GM23248 (cell line): ENCODE results near the gene CCDC102A. TPM values are rescaled to one million over a fixed set of nuclear protein-coding genes. Genes with fewer than 3 reads are reported as not detected.

Experiments used
- DNase-seq: peaks from one replicate; pipeline ENCODE4 v3.0.0-alpha.2; 2015
- H2AFZ ChIP-seq: fragments of 200-600 bp; sonication (generic); 2 replicates; pipeline ENCODE4 v1.6.1; 2016; ENCODE audit warnings: antibody characterized with exemption
- H3F3A ChIP-seq: fragments of 200-600 bp; sonication (generic); 2 replicates; pipeline ENCODE4 v1.6.1; 2016; ENCODE audit warnings: mild to moderate bottlenecking, antibody characterized with exemption, mixed run types; ENCODE audit not compliant: insufficient read depth
- H3K27ac ChIP-seq: fragments of 200-600 bp; sonication (generic); 2 replicates; pipeline ENCODE4 v1.5.1; 2016; ENCODE audit warnings: mild to moderate bottlenecking
- H3K27me3 ChIP-seq: fragments of 200-600 bp; sonication (generic); replicated peaks from 2 replicates; pipeline ENCODE4 v1.6.1; 2016; ENCODE audit warnings: mild to moderate bottlenecking; ENCODE audit not compliant: insufficient read depth
- H3K36me3 ChIP-seq: fragments of 200-600 bp; sonication (generic); 2 replicates; pipeline ENCODE4 v1.6.1; 2016; ENCODE audit warnings: low read depth, mild to moderate bottlenecking
- H3K4me1 ChIP-seq: fragments of 200-600 bp; sonication (generic); 2 replicates; pipeline ENCODE4 v1.6.1; 2016; ENCODE audit warnings: mild to moderate bottlenecking; ENCODE audit not compliant: insufficient read depth
- H3K4me2 ChIP-seq: fragments of 200-600 bp; sonication (generic); one replicate; pipeline ENCODE4 v1.6.1; 2016; ENCODE audit warnings: mild to moderate bottlenecking; ENCODE audit not compliant: unreplicated experiment
- H3K4me3 ChIP-seq: fragments of 200-600 bp; sonication (generic); 2 replicates; pipeline ENCODE4 v1.5.1; 2016; ENCODE audit warnings: mild to moderate bottlenecking
- H3K79me2 ChIP-seq: fragments of 200-600 bp; sonication (generic); 2 replicates; pipeline ENCODE4 v1.6.1; 2016; ENCODE audit warnings: mild to moderate bottlenecking; ENCODE audit not compliant: insufficient read depth
- H3K9ac ChIP-seq: fragments of 200-600 bp; sonication (generic); 2 replicates; pipeline ENCODE4 v1.6.1; 2016; ENCODE audit warnings: mild to moderate bottlenecking
- H3K9me2 ChIP-seq: fragments of 200-600 bp; sonication (generic); 2 replicates; pipeline ENCODE4 v1.6.1; 2016; ENCODE audit warnings: mixed run types, mild to moderate bottlenecking, moderate library complexity; ENCODE audit not compliant: insufficient read depth
- H3K9me3 ChIP-seq: fragments of 200-600 bp; sonication (generic); one replicate; pipeline ENCODE4 v1.6.1; 2017; ENCODE audit warnings: low read depth
- H4K20me1 ChIP-seq: fragments of 200-600 bp; sonication (generic); 2 replicates; pipeline ENCODE4 v1.6.0; 2016; ENCODE audit not compliant: insufficient read depth
- EZH2 ChIP-seq: fragments of 200-600 bp; sonication (generic); IDR thresholded peaks from 2 replicates; pipeline ENCODE4 v1.6.1; 2018; ENCODE audit warnings: antibody characterized with exemption, mild to moderate bottlenecking; ENCODE audit not compliant: insufficient read depth, poor library complexity, severe bottlenecking
- EZH2phosphoT487 ChIP-seq: fragments of 200-600 bp; sonication (generic); IDR thresholded peaks from 2 replicates; pipeline ENCODE4 v1.6.1; 2018; ENCODE audit warnings: antibody characterized with exemption, moderate library complexity, mild to moderate bottlenecking, low read depth; ENCODE audit not compliant: insufficient read depth
- WGBS, 2 experiments: methylation state at CpG; one replicate each; pipeline ENCODE4 v1.1.6; 2015 to 2017; ENCODE audit warnings: low lambda C conversion rate in 2 of 2, low coverage in 1 of 2; ENCODE audit errors: missing lambda C conversion rate in 2 of 2; 5-methylcytosine and 5-hydroxymethylcytosine counted together
- in situ Hi-C: fragments of 300-500 bp; cut with MboI; formaldehyde crosslinking; loops from 2 replicates; pipeline ENCODE4 v1.15.0; 2020
- polyA plus RNA-seq: library from polyadenylated mRNA; unstranded; fragments of >200 nt; fragmentation: Nextera tagmentation; extraction: Ambion mirVana; gene quantifications from 2 replicates; pipeline ENCODE4 v1.2.1, GENCODE V29; 2016
- total RNA-seq: library from RNA; depleted of rRNA; stranded (reverse); fragments of >200 nt; shearing (Covaris generic); gene quantifications from 2 replicates; pipeline ENCODE4 v1.2.3, GENCODE V29; 2014

The CCDC102A gene
- total and polyA plus RNA-seq, 2 experiments from 2014 or later: 3.9 to 17.7 TPM

DNA sequence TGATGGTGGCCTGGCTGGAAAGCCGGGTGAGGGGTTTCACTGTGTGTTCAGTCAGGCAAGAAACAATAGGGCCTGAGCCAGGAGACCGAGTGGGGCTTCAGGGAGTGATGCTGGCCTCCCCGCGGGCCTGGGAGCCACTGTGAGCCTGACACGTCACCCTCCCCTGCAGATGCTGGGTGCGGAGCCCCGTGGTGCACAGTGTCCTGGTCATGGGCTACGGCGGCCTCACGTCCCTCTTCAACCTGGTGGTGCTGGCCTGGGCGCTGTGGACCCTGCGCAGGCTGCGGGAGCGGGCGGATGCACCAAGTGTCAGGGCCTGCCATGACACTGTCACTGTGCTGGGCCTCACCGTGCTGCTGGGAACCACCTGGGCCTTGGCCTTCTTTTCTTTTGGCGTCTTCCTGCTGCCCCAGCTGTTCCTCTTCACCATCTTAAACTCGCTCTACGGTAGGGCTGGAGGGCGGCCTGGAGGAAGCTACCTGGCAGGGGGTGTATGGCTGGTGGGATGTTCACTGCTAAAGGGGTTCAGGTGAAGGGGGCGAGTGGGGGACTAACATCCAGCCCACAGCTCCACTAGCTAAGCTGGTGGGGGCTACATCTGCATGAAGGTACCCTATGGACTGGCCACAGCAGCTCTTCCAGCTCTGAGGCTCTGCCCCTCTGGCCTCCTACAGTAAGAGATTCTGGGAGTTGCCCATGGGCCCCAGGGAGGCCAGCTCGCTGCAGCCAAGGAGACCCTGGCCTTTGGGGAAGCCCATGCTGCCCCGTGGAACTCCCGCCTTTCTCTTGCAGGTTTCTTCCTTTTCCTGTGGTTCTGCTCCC is 38.5 kb upstream of the CCDC102A start:
- 74 to 76% methylated on average over 21 to 22 of the region's 24 CpGs for WGBS, 2 experiments

DNA sequence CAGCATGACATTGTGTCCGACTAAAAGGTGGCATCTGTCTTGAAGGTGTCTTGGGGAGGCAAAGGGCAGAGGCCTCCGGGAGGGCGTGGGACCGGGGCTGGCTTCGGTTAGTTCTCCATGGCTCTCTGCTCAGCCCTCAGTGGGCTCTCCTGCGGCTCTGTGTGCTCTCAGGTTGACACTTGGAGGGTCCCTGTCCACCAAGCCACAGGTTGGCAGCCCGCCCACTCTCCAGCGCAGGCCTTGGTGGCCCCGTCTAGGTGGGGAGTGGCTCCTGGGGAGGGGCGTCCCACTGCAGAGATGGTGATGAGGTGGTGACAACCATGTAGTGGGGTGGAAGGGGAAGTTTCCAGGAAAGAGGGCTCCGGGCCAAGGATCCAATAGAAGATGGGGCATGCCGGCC is 37.7 kb upstream of the CCDC102A start:
- in situ Hi-C loops: no loop called here
- H3K27me3 ChIP-seq: no peaks in the 10 kb centered on the region
- 66 to 71% methylated on average over 11 to 12 of the region's 12 CpGs for WGBS, 2 experiments

More for the DNA sequence above, 38.5 kb upstream of the CCDC102A start:
- no peaks in the 10 kb centered on the region for H3K36me3 ChIP-seq
- no peaks in the 10 kb centered on the region for H3K9me3 ChIP-seq
- no peaks in the 10 kb centered on the region for H3K27me3 ChIP-seq
- H3K4me1 ChIP-seq: no peaks in the 10 kb centered on the region
- TF ChIP-seq EZH2phosphoT487 (no peak), EZH2 (no peak)
- no peak overlapping the region for H3K4me3 ChIP-seq
- in situ Hi-C loops: no loop called here
- H3K79me2 ChIP-seq: no peaks in the 10 kb centered on the region
- H3K9me2 ChIP-seq: no peaks in the 10 kb centered on the region
- H2AFZ ChIP-seq: no peak overlapping the region
- H3K4me2 ChIP-seq: no peak overlapping the region
- H3K9ac ChIP-seq: no peak overlapping the region
- no peaks in the 10 kb centered on the region for H4K20me1 ChIP-seq
- H3F3A ChIP-seq: no peaks in the 10 kb centered on the region
- H3K27ac ChIP-seq: no peak overlapping the region
- DNase-seq: no peak

DNA sequence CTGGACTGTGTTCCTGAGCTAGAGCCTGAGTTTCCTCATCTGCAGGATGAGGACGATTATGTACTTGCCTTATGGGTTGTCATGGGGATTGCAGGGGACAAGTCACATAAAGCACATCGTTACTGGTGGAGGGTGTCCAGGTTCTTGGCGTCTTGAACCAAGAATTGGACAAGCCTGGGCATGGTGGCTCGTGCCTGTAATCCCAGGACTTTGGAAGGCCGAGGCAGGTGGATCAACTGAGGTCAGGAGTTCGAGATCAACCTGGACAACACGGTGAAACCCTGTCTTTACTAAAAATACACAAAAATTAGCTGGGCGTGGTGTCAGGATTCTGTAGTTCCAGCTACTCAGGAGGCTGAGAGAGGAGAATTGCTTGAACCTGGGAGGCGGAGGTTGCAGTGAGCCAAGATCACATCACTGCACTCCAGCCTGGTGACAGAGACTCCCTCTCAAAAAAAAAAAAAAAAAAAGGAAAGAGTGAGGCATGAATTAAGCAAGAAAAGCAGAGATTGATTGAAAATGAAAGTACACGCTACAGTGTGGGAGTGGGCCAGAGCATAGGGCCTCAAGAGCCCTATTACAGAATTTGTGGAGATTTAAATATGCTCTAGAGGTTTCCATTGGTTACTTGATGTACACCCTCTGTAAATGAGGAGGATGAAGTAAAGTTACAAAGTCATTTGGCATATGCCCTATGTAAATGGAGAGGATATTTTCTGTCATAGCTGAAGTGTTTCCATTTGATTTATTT is 36.8 kb upstream of the CCDC102A start:
- Histone ChIP-seq H3K9me2 (no peaks in the 10 kb centered on the region), H4K20me1 (no peaks in the 10 kb centered on the region), H2AFZ (no peak overlapping the region), H3F3A (no peaks in the 10 kb centered on the region), H3K36me3 (no peaks in the 10 kb centered on the region), H3K4me2 (no peak overlapping the region), H3K9ac (no peak overlapping the region), H3K27me3 (no peaks in the 10 kb centered on the region), H3K9me3 (no peaks in the 10 kb centered on the region), H3K4me1 (no peaks in the 10 kb centered on the region), H3K4me3 (no peak overlapping the region), H3K79me2 (no peaks in the 10 kb centered on the region), H3K27ac (no peak overlapping the region)
- in situ Hi-C loops: no loop called here
- 67 to 70% methylated on average over 10 of the region's 10 CpGs for WGBS, 2 experiments
- TF ChIP-seq EZH2 (no peak), EZH2phosphoT487 (no peak)
- no peak for DNase-seq

More for the DNA sequence above, 37.7 kb upstream of the CCDC102A start:
- Histone ChIP-seq H3K4me2 (no peak overlapping the region), H3F3A (no peaks in the 10 kb centered on the region), H3K27ac (no peak overlapping the region), H3K79me2 (no peaks in the 10 kb centered on the region), H3K4me3 (no peak overlapping the region), H4K20me1 (no peaks in the 10 kb centered on the region), H3K9me2 (no peaks in the 10 kb centered on the region), H3K4me1 (no peaks in the 10 kb centered on the region), H3K9me3 (no peaks in the 10 kb centered on the region), H2AFZ (no peak overlapping the region), H3K36me3 (no peaks in the 10 kb centered on the region), H3K9ac (no peak overlapping the region)
- TF ChIP-seq EZH2 (no peak), EZH2phosphoT487 (no peak)
- DNase-seq: no peak

DNA sequence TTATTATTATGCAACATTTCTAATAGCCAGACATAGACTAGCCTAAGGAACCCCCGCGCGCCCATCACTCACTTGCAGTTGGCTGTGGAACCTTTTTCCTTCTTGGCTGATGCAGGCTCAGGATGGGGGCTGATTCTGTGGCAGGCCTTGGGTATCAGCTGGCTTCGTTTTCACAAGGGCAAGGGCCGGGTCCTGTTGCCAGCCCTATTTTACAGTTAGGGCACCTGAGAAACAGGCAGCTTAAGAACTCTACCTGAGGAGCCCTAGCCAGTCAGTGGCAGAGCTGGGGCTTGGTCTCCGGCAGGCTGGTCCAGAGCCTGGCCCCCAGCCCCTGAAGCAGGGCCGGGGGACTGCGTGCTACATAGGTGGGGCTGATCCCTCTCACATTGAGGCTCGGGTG is 34.7 kb upstream of the CCDC102A start:
- Histone ChIP-seq H3K4me3 (no peak overlapping the region), H3K79me2 (no peaks in the 10 kb centered on the region), H2AFZ (no peak overlapping the region), H3K9me3 (no peaks in the 10 kb centered on the region), H3K27me3 (no peaks in the 10 kb centered on the region), H4K20me1 (no peaks in the 10 kb centered on the region), H3K4me2 (no peak overlapping the region), H3K9ac (no peak overlapping the region), H3K27ac (no peak overlapping the region), H3F3A (no peaks in the 10 kb centered on the region), H3K4me1 (no peaks in the 10 kb centered on the region), H3K9me2 (no peaks in the 10 kb centered on the region), H3K36me3 (no peaks in the 10 kb centered on the region)
- TF ChIP-seq EZH2: no peak
- TF ChIP-seq EZH2phosphoT487: no peak
- DNase-seq: no peak
- WGBS, 2 experiments: 76 to 77% methylated on average over 9 of the region's 9 CpGs
- in situ Hi-C loops: no loop called here
